K562 (cell line): ENCODE results near the gene LRP1B. TPM values are rescaled to one million over a fixed set of nuclear protein-coding genes. Genes with fewer than 3 reads are reported as not detected.

ENCODE experiments used
- ATAC-seq: fragments of 200-7000 bp; cut with Tn5 transposase; 3 replicates; pipeline ENCODE4 v1.9.1; 2020; ENCODE audit warnings: moderate library complexity
- BruUV-seq: library from RNA; stranded (reverse); fragments of 400-500 nt; replicated peaks from 2 replicates; lab custom pipeline; 2021; lab: Mats Ljungman, UMichigan
- CTCF ChIA-PET: fragments of 300-600 bp; formaldehyde crosslinking; extraction: SDS; loops from one replicate; lab custom pipeline; 2021; ENCODE audit warnings: low intra/inter-chr PET ratio; lab: Yijun Ruan, JAX
- POLR2A ChIA-PET: fragments of 300-600, 350-650 bp; sonication (Branson Sonifier 250); formaldehyde crosslinking; extraction: SDS; loops from one replicate; lab custom pipeline; 2021; ENCODE audit warnings: antibody characterized with exemption, inconsistent platforms; lab: Yijun Ruan, JAX
- DNase-seq, 4 experiments: peaks; one replicate each; pipeline versions ENCODE4 v3.0.0 to v3.0.0-alpha.2; 2011 to 2018; ENCODE audit warnings: low spot score in 3 of 4, mixed read lengths in 3 of 4; ENCODE audit errors: extremely low read depth in 1 of 4
- FAIRE-seq: peaks from 2 replicates; lab custom pipeline; 2011; peaks lifted over from hg19 to GRCh38; lab: Jason Lieb, UNC
- H2AFZ ChIP-seq: 2 replicates; pipeline ENCODE4 v1.6.0; 2011; ENCODE audit warnings: low read depth, low read length, control low read depth, inconsistent platforms
- H3K27ac ChIP-seq: fragments of 200-600 bp; 3 replicates; pipeline ENCODE4 v1.8.0; 2011; ENCODE audit warnings: low read depth, mild to moderate bottlenecking, control low read depth, inconsistent platforms, low read length, moderate library complexity, mixed read lengths; ENCODE audit errors: extremely low read depth
- H3K27me3 ChIP-seq, 2 experiments: fragments of 300-600 bp in 1 of 2; 2 replicates in 1 of 2; 3 replicates in 1 of 2; pipeline versions ENCODE4 v1.6.0 to v1.8.0; 2011; ENCODE audit warnings: inconsistent platforms in 2 of 2, low read length in 2 of 2, mild to moderate bottlenecking in 1 of 2, mixed read lengths in 1 of 2, moderate library complexity in 1 of 2; ENCODE audit not compliant: control insufficient read depth in 2 of 2, insufficient read depth in 2 of 2
- H3K36me3 ChIP-seq: fragments of 300-600 bp; 3 replicates; pipeline ENCODE4 v1.8.0; 2011; ENCODE audit warnings: mild to moderate bottlenecking, low read length, inconsistent platforms; ENCODE audit not compliant: control insufficient read depth, insufficient read depth
- H3K4me1 ChIP-seq, 2 experiments: fragments of 200-600 bp in 1 of 2; replicated peaks in 1 of 2; 2 replicates in 1 of 2; 3 replicates in 1 of 2; pipeline versions ENCODE4 v1.5.1 to v1.8.0; 2011; ENCODE audit warnings: inconsistent platforms in 2 of 2, low read length in 2 of 2, mild to moderate bottlenecking in 1 of 2, mixed read lengths in 1 of 2, moderate library complexity in 1 of 2; ENCODE audit not compliant: control insufficient read depth in 2 of 2, insufficient read depth in 2 of 2
- H3K4me2 ChIP-seq: 2 replicates; pipeline ENCODE4 v1.6.1; 2011; ENCODE audit warnings: low read length, control low read depth, inconsistent platforms, mixed read lengths; ENCODE audit not compliant: insufficient read depth
- H3K4me3 ChIP-seq: fragments of 200-600 bp; sonication (generic), shearing (Covaris generic); 2 replicates; pipeline ENCODE4 v1.5.1; 2016; ENCODE audit warnings: control low read depth, inconsistent platforms
- H3K79me2 ChIP-seq: fragments of 200-600 bp; 3 replicates; pipeline ENCODE4 v1.8.0; 2011; ENCODE audit warnings: low read length, inconsistent platforms; ENCODE audit not compliant: control insufficient read depth, insufficient read depth
- H3K9ac ChIP-seq, 2 experiments: 2 replicates each; pipeline versions ENCODE4 v1.6.0 to v1.6.1; 2011; ENCODE audit warnings: low read depth in 2 of 2, low read length in 2 of 2, control low read depth in 1 of 2, inconsistent platforms in 1 of 2, mild to moderate bottlenecking in 1 of 2, mixed read lengths in 1 of 2; ENCODE audit not compliant: insufficient read depth in 1 of 2
- H3K9me1 ChIP-seq: one replicate; pipeline ENCODE4 v1.6.0; 2011; ENCODE audit warnings: inconsistent platforms, mild to moderate bottlenecking, low read length, moderate library complexity; ENCODE audit not compliant: control insufficient read depth, insufficient read depth
- H3K9me3 ChIP-seq: replicated peaks from 2 replicates; pipeline ENCODE4 v1.5.1; 2011; ENCODE audit warnings: low read depth, low read length, inconsistent platforms; ENCODE audit not compliant: control insufficient read depth, insufficient read depth
- H4K20me1 ChIP-seq: replicated peaks from 2 replicates; pipeline ENCODE4 v1.6.1; 2011; ENCODE audit warnings: low read length, inconsistent platforms, mixed read lengths; ENCODE audit not compliant: control insufficient read depth, insufficient read depth
- BRF2 ChIP-seq: IDR thresholded peaks from 3 replicates; pipeline ENCODE4 v1.6.1; 2011; ENCODE audit warnings: borderline replicate concordance, mild to moderate bottlenecking; ENCODE audit not compliant: insufficient read length, insufficient read depth
- ELF1 ChIP-seq: fragments of 200-800 bp; sonication (Bioruptor generic); IDR thresholded peaks from 2 replicates; pipeline ENCODE4 v1.6.1; 2016; ENCODE audit warnings: missing genetic modification characterization, missing compliant biosample characterization
- EZH2 ChIP-seq: IDR thresholded peaks from 2 replicates; pipeline ENCODE4 v1.6.1; 2012; ENCODE audit warnings: low read depth, mild to moderate bottlenecking, inconsistent platforms, low read length, borderline replicate concordance
- NFXL1 ChIP-seq: fragments of 450-650 bp; formaldehyde crosslinking; IDR thresholded peaks from 2 replicates; pipeline ENCODE4 v1.4.0; 2021; ENCODE audit warnings: mild to moderate bottlenecking
- PHB2 ChIP-seq: fragments of 450-650 bp; IDR thresholded peaks from 2 replicates; pipeline ENCODE4 v1.6.1; 2017; ENCODE audit warnings: low read depth
- SREBF2 ChIP-seq: sonication (generic); formaldehyde crosslinking; IDR thresholded peaks from 2 replicates; pipeline ENCODE4 v1.4.0; 2020; ENCODE audit warnings: mild to moderate bottlenecking, missing genetic modification reagents
- SRSF9 ChIP-seq: fragments of 200-400 bp; formaldehyde crosslinking; IDR thresholded peaks from 2 replicates; pipeline ENCODE4 v1.6.1; 2017; ENCODE audit warnings: low read depth, low read length, borderline replicate concordance
- THRB ChIP-seq: fragments of 450-650 bp; formaldehyde crosslinking; conservative IDR thresholded peaks from 2 replicates; pipeline ENCODE4 v1.4.0; 2022; ENCODE audit warnings: mild to moderate bottlenecking, missing genetic modification characterization
- TRIM24 ChIP-seq, 2 experiments: fragments of 450-650 bp; IDR thresholded peaks; 2 replicates each; pipeline ENCODE4 v1.6.1; 2016
- ZNF655 ChIP-seq: fragments of 250-450 bp; sonication (Bioruptor Pico); IDR thresholded peaks from 2 replicates; pipeline ENCODE4 v1.5.0; 2021
- whole genome bisulfite sequencing: fragments of 100-300 bp; shearing (Covaris generic); methylation state at CpG from one replicate; pipeline ENCODE4 v1.1.6; 2016; ENCODE audit warnings: low coverage, mixed read lengths; ENCODE audit not compliant: insufficient coverage; ENCODE audit errors: missing lambda C conversion rate; 5-methylcytosine and 5-hydroxymethylcytosine counted together
- in situ Hi-C: fragments of 300-500 bp; cut with MboI; formaldehyde crosslinking; loops from 4 replicates; pipeline ENCODE4 v1.15.0; 2018; ENCODE audit warnings: inconsistent platforms, mixed read lengths
- intact Hi-C: fragments of 100-400 bp; cut with micrococcal nuclease; formaldehyde crosslinking; loops from 2 replicates; pipeline ENCODE4 v1.14.2; 2022
- polyA plus RNA-seq, 8 experiments: library from polyadenylated mRNA; depleted of rRNA in 4 of 8; stranded (reverse) in 5 of 8; unstranded in 3 of 8; fragments of >200 nt; fragmentation: Nextera tagmentation in 2 of 8; fragmentation: Illumina TruSeq in 1 of 8; extraction: Ambion mirVana in 2 of 8; extraction: Trizol in 1 of 8; gene quantifications; 2 replicates each; pipeline versions ENCODE4 v1.2.1 to v1.2.3, GENCODE V29; 2011 to 2014; ENCODE audit warnings: inconsistent platforms in 1 of 8, missing spikeins in 1 of 8
- total RNA-seq, 7 experiments: library from RNA; depleted of rRNA in 6 of 7; stranded (reverse); fragments of >200 nt in 6 of 7; fragmentation: Illumina TruSeq in 2 of 7; extraction: Trizol in 2 of 7; gene quantifications; 2 replicates each; pipeline versions ENCODE4 v1.2.1 to v1.2.3, GENCODE V29; 2011 to 2021; ENCODE audit warnings: low replicate concordance in 1 of 7

LRP1B gene
- total and polyA plus RNA-seq, 9 of the 15 experiments (the other 6 are each of a cell fraction or from before 2014, with no cell fraction given): not detected

- H2AFZ ChIP-seq: no peak overlapping the region
- in situ Hi-C loops: no loop called here
- no peaks in the 10 kb centered on the region for H4K20me1 ChIP-seq
- H3K4me2 ChIP-seq: no peak overlapping the region
- no peaks in the 10 kb centered on the region for H3K27me3 ChIP-seq
- no peaks in the 10 kb centered on the region for H3K4me1 ChIP-seq
- CTCF ChIA-PET: no interaction called here
- TF ChIP-seq NFXL1 (no peak), SREBF2 (CRISPR knock-in tag) (no peak), PHB2 (no peak), SRSF9 (no peak), BRF2 (no peak), EZH2 (no peak), ZNF655 (CRISPR knock-in tag) (no peak), ELF1 (tag) (no peak), THRB (no peak), TRIM24 (IDR thresholded peaks at IDR 0.05) (no peak)
- POLR2A ChIA-PET: no interaction called here
- no peaks in the 10 kb centered on the region; the same call in 1 of the 2 replicates for H3K9me3 ChIP-seq
- no peak overlapping the region for H3K9ac ChIP-seq
- FAIRE-seq (no peak), DNase-seq (no peak), ATAC-seq (no peak)
- H3K4me3 ChIP-seq: no peak overlapping the region
- WGBS: 3% methylated on average over 2 of the region's 2 CpGs
- no TSS peak for BruUV-seq
- no peaks in the 10 kb centered on the region for H3K36me3 ChIP-seq
- no peaks in the 10 kb centered on the region for H3K9me1 ChIP-seq
- no peak overlapping the region for H3K27ac ChIP-seq
- intact Hi-C loops: no loop called here
- no peaks in the 10 kb centered on the region for H3K79me2 ChIP-seq
Observed at GRCh38 chr2:140359056-140359771, 1771.6 kb downstream of the LRP1B start.
